Measurements from ENCODE around the gene NTN5.
"Not testable (repeated sequence)": the region's sequence is repeated elsewhere in the genome, so short reads cannot be mapped to it uniquely, and the experiment has no call there.

NTN5 gene

DNA sequence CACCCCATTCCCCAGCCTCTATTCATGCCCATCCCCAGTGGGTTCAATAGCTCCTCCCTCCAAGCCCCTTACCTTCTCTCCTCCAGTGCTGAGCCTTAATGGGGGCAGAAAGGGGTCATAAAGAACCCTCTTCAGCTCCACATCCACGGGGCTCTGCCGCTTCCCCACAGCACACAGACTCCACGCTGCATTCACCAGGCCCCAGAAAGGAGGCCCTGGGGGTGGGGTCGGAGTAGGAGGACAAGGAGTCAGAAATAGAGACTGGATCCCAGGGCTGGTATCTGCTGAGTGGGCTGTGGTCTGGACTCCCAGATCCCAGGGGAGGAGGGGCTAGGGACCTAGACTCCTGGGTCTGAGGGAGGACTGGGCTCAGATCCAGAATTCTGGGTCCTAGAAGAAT is 28.5 kb downstream of the NTN5 start:
- DNase-seq (ENCODE audit: low read depth): no peak

DNA sequence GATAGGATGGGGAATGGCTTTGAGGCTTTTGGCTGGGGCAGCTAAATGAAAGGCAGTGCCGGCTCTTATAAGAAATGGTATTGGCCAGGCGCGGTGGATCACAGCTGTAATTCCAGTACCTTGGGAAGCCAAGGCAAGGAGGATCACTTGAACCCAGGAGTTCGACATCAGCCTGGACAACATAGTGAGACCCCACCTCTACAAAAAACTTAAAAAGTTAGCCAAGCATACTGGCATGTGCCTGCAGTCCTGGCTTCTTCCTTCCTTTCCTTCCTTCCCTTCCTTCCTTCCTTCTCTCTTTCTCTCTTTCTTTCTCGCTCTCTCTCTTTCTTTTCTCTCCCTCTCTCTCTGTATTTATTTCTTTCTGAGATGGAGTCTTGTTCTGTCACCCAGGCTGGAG is 30.0 kb downstream of the NTN5 start:
- DNase-seq (ENCODE audit: low read depth): no peak

DNA sequence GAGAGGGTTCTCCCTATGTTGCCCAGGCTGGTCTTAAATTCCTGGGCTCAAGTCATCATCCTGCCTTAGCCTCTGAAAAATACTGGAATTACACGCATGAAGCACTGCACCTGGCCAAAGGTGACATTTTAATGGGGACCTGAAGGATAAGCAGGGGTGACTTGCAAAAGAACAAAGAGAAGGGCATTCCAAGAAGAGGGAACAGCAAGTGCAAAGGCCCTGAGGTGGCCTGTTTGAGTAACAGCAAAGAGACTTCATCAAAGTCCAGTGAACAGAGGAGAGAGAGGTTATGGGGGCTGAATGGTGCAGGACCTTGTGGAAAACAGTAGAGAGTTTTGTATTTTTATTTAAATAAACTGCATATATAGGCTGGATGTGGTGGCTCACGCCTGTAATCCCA is 31.0 kb downstream of the NTN5 start:
- no peak for DNase-seq (ENCODE audit: low read depth)

DNA sequence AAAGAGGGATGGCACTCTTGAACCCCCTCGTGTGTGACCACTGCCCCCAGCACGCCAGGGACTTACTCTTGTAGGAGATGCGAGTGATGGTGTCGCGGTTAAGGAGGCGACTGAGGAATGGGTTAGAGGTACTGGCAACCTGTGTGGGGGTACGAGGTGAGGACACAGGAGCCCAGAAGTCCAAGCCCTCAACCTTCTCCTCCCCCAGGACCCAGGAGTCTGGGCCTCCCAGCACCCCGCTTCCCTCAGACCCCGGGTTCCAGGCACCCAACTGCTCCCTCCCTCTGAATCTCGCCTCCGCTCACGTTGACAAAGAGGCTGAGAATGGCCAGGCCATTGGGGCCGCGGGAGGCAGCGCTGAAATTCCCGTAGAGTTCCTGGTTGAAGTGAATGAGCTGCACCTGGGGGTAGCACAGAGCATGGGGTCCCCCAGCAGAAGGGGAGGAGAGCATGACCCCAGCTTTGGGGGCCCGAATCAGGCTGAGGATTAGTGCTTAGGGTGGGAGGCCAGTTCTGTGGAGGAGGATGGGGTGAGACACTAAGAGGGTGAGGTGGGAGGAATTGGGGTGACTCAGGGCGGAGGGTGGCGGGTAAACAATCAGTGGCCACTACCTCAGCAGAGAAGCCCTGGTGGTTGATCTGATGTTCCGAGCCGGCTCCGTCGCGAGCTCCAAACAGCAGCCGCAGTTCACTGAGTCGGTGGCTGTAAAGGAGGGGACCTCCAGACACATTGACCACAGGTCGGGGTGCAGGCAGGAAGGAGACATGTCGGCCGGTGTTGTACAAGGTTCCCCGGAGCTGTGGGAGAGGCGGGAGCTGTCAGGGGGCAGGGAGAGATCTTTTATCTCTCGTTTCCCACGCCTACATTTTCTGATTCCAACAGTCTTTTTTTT is 33.1 kb downstream of the NTN5 start:
- DNase-seq (ENCODE audit: low read depth): no peak

DNA sequence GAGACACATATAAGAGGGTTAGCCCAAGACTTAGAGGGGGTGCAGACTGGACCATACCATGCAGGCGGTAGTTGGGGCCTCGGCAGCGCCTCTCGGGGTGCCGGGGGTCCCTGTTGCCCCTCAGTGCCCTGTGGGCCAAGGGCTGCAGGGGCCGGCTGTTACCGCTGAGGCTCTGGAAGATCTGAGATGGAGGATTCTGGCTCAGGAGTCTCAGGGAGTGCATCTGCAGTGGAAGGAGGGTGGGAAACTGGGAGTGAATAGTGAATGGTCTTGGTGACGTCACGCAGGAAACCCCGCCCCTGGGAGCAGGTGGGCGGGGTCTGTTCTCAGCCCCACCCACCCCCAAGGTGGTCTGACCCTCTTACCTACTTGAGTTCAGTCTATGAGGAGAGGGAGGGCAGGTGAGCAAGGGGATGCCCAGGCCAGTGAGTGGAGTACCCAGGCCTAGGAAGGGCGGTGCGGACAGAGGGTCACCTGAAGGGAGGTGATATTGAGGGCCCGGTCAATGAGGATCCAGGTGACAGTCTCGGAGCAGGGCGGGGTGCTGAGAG is 33.9 kb downstream of the NTN5 start:
- DNase-seq (ENCODE audit: low read depth): no peak

DNA sequence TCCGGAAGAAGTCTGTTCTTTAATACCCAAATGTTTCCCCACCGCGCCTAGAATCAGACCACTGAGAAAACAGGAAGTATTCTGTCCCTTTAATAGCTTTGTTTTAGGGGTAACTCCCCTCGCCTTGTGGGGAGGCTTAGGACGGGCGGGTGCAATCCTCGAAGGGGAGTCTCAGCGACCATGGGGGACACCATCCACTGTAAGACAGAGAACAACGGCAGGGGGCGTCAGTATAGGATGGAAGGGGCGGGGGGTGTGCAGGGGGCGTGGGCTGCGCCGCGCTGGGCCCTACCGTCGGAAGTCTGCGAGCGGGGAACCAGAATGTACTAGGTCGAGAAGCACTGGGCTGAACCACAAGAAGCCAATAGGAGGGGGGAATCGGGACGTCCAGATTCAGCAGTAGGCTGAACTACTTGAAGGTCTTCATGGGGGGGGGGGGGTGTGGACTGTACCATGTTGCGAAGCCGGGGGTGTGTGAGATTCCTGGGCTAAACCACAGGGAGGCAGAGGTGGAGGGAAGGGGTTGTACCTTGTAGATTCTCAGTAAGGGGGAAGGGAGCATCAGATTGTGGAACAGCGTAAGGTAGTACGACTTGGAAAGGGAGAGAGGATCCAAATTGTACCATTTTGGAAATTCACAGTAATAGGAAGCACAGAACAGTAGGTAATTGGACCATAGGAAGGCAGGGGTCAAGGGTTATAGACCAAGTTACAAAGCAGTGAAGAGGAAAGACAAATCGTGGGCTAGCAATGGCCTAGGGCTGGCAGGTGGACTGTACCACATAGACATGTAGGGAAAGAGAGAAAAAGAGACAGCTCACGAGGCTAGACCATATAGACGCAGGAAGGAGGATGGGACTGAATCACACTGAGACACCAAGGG is 34.6 kb downstream of the NTN5 start:
- peak; percentile 83 for DNase-seq (ENCODE audit: low read depth)

DNA sequence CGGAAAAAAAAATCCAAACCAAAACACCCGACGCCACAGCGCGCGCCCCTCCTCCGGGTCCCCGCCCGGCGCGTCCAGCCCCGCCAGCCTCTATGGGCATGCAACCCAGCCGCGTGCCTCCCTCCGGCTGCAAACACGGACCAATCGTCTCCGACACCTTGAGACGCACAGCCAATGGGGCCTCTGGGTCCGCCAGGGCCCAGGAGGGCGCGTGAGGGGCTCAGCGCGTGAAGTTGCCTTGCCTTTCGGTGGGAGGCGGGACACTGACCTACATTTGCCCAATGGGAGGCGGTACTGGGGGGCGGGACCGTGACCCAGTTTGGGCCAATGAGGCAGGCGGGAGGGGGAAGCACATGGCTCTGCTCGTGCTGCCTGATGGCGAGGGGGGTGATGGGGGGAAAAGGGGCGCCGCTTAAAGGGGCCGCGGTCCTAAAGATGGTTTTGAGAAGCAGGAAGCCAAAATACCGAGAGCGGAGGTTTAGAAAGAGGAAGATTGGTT is 35.3 kb downstream of the NTN5 start:
- DNase-seq (ENCODE audit: low read depth): peak; percentile 100

DNA sequence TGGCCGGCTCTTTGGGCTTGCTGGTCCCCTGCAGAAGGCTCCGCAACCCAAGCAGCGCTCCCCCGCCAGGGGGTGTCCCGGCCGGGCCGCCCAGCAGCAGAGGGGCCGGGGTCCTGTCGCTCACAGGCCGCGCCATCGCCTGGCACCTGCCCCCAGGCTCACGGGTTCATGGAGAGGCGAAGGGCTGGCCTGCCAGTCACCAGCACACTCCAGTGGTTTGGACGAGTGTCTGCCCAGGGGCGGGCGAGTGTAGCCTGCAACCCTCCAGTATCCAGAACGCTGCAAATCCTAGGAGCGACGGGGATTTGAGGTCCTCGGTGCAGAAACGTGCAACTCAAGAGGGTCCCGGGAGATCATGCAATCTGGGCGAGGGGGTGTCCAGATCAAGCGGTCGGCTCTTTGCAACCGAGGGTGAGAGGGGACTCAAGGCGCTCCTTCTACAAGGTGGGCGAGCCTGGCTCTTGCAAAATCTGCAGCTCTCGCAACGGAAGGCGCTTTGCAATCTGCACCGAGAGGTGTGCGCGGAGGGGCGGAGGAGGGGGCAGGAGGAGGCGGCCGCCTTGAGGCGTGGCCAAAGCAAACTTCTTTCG is 35.9 kb downstream of the NTN5 start, which contains the start of gene DBP:
DBP (minus strand) TSS at position 521 of the 590 bp plus-strand sequence; CDS start at position 136, 385 bp downstream.
- no peak for DNase-seq (ENCODE audit: low read depth)

DNA sequence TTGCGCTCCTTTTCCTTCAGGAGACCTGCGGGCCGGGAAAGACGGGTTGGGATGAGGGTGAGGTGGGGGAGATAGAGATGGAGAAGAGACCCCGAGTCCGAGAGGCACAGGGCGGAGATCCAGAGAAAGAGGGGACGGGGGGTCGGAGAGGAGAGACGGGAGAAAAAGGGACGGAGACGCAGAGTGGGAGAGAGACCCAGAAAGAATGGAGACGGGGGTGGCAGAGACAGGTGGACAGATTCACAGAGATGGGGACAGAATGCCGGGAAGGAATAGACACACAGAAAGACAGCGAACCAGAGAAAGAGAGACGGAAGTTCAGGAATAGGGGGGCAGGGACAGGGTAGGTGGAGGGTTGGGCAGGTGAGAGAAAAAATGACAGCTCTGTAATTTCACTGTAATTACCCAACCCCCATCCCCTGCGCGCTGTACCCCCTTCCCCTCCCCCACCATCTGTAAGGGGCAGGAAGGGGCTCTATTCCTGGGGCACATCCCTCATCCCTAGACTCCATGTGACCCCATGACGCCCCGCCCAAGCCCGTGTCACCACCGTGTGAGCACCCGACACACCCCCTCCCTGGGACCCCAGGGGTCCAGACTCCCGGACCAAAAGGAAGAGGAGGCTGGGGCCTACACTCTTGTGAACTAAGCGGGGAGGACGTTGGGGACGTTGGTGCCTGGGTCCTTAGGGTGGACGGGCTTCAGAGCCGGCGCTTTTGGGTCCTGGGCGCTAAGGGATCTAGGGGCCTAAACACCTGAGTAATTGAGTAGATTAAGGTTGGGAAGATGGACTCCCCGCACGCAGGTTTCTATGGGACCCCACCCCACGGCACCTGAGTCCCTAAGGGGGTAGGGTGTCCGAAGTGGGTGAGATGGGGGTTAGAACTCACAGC is 36.6 kb downstream of the NTN5 start:
- DNase-seq (ENCODE audit: low read depth): no peak

DNA sequence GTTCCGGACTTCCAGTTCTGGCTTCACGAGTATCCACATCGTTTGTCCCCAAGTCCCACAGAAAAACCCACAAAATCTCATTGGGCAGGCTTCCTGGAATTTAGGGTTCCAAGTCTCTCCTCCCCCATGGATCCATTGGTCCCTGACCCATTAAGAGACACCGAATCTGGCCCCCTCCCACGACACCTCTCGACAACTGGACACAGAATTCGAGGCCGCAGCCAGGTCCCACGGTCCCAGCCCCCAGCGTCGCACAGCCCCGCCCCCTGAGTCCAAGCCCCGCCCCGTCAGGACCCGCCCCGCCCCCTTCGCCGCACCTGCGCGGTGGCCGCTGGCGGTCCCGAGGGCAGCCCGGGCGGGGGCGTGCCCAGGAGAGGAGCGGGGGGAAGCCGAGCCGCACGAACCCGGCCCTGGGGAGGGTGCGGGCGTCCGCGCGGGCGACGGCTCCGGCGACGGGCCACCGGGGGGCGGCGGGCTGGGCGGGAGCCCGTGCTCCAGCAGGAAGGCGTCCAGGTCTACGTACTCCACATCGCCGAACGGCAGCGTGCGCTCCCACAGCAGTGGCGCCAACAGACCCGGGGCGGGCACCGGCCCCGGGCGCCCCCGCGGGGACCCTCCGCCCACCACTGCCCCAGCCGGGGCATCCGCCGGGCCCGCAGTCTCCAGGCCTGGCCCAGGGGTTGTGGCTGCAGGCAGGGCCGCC is 37.4 kb downstream of the NTN5 start:
- DNase-seq (ENCODE audit: low read depth): peak; percentile 62

DNA sequence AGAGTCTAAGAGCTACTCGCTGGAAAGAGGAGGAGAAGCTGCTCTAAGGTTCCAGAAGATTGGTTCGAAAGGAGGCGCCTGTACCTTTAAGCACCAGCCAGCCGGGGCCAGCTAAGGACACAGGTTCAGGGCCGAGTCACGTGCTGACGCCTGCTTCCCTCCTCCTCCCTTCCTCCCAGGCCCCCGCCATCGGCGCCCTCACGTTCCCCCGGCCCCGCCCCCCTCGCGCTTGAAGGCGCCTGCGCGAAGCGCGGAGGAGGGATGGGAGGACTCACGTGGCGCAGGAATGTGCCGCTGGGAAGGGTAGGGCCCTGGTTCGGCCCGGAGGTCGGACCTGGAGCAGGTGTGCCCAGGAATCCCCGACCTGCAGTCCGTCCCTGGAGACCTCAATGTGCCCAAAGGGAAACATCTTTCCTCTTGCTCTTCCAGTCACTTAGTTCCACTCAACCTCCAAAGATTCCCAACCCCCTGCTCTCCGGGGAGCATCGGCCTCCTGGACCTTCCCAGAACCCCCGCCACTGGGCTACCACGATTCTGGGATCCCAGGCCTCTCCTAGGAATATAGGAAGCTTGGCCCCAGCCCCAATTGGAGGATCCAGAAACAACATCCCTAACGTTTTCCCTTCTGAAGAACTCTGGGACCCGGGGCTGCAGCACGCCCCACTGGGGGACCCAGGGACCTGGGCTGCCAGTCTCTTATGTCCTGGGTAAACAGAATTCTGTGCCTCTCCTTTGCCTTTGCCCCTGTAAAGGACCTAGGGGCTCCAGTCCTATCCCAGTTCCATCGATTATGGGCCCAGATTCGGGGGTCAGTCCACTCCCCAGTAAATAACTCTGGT is 38.2 kb downstream of the NTN5 start:
- peak; percentile 86 for DNase-seq (ENCODE audit: low read depth)

DNA sequence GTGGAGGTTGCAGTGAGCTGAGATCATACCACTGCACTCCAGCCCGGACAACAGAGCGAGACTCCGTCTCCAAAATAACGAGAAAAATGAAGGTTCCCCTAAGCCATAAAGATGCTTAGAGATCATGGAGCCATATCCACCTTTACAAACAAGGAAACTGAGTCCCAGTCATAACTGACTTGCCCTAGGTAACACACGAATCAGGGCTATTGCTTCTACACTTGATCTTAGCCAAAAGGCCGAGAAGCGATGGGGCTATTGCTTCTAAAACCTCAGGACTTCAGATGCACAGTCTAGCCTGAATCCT is 38.8 kb downstream of the NTN5 start:
- DNase-seq (ENCODE audit: low read depth): no peak

DNA sequence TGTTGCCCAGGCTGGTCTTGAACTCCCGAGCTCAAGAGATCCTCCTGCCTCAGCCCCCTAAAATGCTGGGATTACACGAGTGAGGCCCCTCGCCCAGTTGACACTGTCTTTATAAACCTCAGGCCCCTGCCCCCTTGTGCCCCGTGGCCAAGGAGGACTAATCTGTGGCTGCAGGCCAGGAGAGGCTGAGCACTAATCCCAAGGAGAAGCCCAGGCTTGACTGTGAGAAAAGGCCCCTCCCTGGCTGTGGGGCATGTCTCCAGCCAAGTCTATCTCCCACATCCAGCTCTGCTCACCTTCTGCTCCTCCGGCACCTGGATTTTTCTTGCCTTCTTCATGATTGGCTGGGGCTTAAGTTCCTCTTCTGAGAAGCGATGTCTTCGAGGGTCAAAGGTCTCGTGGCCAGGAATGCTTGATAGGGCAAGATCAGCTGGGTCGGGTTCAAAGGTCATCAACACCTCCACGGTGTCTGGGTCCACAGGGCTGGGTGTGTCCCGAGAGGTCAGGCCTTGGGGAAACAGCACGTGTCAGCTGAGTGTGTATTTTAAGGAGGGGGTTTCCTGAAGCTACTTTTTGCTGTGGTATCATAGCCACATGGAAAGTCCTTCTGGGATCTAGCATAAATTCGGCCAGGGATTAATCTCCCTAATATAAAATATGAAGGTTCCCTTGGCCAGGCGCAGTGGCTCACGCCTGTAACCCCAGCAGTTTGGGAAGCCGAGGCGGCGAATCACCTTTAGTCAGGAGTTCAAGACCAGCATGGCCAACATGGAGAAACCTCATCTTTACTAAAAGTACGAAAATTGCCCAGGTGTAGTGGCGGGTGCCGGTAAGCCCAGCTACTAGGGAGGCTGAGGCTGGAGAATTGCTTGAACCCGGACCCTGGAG is 39.4 kb downstream of the NTN5 start:
- DNase-seq (ENCODE audit: low read depth): no peak

DNA sequence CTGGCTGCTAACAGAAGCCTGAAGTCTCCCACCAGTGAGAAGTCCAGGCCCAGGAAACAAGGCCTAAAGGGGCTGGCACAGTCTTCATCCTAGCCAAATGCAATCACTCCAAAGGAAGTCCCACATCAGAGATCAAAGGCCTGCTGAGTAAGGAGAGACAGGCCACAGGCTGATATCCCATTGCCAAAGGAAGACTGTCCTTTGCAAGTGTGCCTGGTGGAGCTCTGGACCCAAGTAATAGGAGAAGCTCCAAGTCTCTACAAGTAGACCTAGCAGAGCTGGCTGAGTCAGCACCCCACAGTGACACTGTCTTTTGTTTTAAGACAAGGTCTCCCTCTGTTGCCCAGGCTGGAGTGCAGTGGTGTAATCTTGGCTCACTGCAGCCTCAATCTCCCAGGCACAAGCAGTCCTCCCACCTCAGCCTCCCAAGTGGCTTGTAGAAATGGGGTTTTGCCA is 40.1 kb downstream of the NTN5 start:
- no peak for DNase-seq (ENCODE audit: low read depth)

DNA sequence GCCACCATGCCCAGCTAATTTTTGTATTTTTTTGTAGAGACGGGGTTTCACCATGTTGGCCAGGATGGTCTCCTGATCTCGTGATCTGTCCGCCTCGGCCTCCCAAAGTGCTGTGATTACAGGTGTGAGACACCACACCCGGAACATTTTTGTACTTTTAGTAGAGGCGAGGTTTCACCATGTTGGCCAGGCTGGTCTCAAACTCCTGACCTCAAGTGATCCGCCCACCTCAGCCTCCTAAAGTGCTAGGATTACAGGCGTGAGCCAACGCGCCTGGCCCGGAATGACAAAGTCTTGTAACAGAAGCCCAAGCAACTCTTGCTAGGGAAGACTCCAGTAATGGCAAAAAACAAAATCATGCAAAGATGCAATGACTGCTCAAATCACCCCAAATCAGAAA is 40.5 kb downstream of the NTN5 start:
- DNase-seq (ENCODE audit: low read depth): not testable (repeated sequence)

DNA sequence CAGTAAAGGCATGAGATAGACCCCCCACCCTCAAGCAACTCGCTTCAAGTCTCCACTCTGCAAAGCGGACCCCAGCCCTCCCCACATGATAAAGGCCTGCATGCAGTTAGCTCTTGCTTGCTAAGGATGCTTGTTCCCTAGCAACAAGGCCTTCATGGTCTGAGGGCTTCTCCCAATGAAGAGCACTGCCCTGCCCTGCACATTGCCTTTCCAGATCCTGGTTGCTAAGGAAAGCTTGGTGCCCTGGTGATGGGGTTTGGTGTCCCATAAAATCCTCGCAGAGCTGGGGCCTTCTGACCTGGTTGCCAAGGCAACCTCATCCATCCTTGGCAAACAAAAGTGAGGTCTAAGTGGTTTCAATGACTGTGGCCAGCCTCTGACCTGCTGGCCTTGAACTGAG is 41.6 kb downstream of the NTN5 start:
- no peak for DNase-seq (ENCODE audit: low read depth)

DNA sequence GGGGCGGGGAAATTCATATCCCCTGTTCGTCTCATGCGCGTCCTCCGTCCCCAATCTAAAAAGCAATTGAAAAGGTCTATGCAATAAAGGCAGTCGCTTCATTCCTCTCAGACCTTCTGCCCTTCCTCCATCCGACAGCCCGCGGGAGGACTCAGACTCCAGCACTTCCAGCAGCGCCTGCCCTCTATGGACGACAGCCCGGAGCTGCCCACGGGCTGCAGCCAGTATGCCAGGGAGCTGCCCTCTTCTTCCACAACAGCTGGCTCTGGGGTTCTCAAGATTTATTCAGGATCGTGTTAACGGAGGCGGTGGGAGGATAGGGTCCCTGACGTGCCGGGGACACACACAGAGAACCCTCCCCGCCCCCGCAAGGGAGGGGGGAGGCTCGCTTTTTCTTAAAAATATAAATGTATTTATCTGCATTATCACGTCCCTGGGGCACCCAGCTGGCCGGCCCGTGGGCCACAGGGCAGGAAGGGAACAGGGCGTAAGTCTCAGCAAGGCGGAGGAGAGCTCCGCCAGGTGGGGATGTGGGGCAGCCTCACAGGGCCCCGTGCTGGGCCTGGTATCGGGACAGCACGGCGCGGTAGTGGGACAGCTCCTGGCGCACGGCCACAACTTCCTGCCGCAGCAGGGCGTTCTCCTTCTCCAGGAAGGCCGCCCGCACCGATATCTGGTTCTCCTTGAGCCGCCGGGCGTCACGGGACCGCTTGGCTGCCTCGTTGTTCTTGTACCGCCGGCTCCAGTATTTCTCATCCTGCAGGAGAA is 42.3 kb downstream of the NTN5 start:
- DNase-seq (ENCODE audit: low read depth): no peak
